Measurements from ENCODE around the gene LRP1B.

DNA sequence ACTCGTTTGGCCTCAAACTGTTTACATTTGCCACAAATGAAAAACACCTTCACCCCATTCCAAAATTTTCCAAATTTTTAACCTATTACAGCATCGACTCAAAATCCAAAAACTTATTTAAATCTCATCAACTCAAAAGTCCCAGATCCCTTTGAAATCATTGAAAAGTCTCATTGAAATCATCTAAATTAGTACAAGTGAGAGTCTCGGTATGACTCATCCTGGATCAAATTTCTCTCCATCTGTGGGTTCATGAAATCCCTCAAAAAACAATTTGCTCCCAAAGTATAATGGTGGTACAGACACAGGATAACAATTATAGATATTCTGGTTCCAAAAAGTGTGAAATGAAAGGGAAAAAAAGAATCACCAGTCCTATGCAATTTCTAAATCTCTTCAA is 65.1 kb downstream of the LRP1B start:
- TF ChIP-seq POLR2A (IDR thresholded peaks at IDR 0.05) (no peak), EP300 (IDR thresholded peaks at IDR 0.05) (no peak)
- TF ChIP-seq, protein P1, sequence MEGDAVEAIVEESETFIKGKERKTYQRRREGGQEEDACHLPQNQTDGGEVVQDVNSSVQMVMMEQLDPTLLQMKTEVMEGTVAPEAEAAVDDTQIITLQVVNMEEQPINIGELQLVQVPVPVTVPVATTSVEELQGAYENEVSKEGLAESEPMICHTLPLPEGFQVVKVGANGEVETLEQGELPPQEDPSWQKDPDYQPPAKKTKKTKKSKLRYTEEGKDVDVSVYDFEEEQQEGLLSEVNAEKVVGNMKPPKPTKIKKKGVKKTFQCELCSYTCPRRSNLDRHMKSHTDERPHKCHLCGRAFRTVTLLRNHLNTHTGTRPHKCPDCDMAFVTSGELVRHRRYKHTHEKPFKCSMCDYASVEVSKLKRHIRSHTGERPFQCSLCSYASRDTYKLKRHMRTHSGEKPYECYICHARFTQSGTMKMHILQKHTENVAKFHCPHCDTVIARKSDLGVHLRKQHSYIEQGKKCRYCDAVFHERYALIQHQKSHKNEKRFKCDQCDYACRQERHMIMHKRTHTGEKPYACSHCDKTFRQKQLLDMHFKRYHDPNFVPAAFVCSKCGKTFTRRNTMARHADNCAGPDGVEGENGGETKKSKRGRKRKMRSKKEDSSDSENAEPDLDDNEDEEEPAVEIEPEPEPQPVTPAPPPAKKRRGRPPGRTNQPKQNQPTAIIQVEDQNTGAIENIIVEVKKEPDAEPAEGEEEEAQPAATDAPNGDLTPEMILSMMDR (IDR thresholded peaks at IDR 0.05): no peak

Measured in tibial nerve (tissue), 4 donors.